Fibroblast of lung (primary cell): ENCODE measurements around the gene SOAT1. TPM values are rescaled to one million over a fixed set of nuclear protein-coding genes. Genes with fewer than 3 reads are reported as not detected.

ENCODE experiments used
- DNase-seq, 2 donors: peaks; one replicate each; pipeline versions ENCODE4 v3.0.0 to v3.0.0-alpha.2; 2010; ENCODE audit warnings: low read depth in 2 of 2
- H2AFZ ChIP-seq: 2 replicates; pipeline ENCODE4 v1.5.1; 2012; ENCODE audit warnings: low read length, control low read depth, inconsistent platforms
- H3K27ac ChIP-seq: 2 replicates; pipeline ENCODE4 v1.5.1; 2011; ENCODE audit warnings: low read length, control low read depth; ENCODE audit not compliant: insufficient read depth
- H3K27me3 ChIP-seq: 2 replicates; pipeline ENCODE4 v1.5.1; 2011; ENCODE audit warnings: mild to moderate bottlenecking, low read length; ENCODE audit not compliant: control insufficient read depth, insufficient read depth
- H3K36me3 ChIP-seq: 2 replicates; pipeline ENCODE4 v1.5.1; 2011; ENCODE audit warnings: low read length; ENCODE audit not compliant: control insufficient read depth, insufficient read depth
- H3K4me1 ChIP-seq: 2 replicates; pipeline ENCODE4 v1.5.1; 2011; ENCODE audit warnings: low read length; ENCODE audit not compliant: control insufficient read depth, insufficient read depth; ENCODE audit errors: extremely low read depth
- H3K4me2 ChIP-seq: 2 replicates; pipeline ENCODE4 v1.5.1; 2011; ENCODE audit warnings: low read length, control low read depth; ENCODE audit not compliant: insufficient read depth; ENCODE audit errors: extremely low read depth
- H3K4me3 ChIP-seq, 4 experiments: fragments of 200-600 bp in 1 of 4; sonication (generic) in 1 of 4; replicated peaks in 1 of 4; 2 replicates each; pipeline ENCODE4 v1.5.1; 2011 to 2016; ENCODE audit warnings: low read length in 4 of 4, low read depth in 3 of 4, mild to moderate bottlenecking in 3 of 4, control low read depth in 2 of 4, inconsistent platforms in 1 of 4, mixed read lengths in 1 of 4; ENCODE audit not compliant: insufficient read depth in 1 of 4; ENCODE audit errors: control extremely low read depth in 1 of 4
- H3K79me2 ChIP-seq: 2 replicates; pipeline ENCODE4 v1.5.1; 2012; ENCODE audit warnings: mild to moderate bottlenecking, low read length, inconsistent platforms; ENCODE audit not compliant: control insufficient read depth, insufficient read depth
- H3K9ac ChIP-seq: 2 replicates; pipeline ENCODE4 v1.5.1; 2011; ENCODE audit warnings: mild to moderate bottlenecking, low read length, control low read depth; ENCODE audit not compliant: insufficient read depth
- H3K9me3 ChIP-seq: 2 replicates; pipeline ENCODE4 v1.5.1; 2012; ENCODE audit warnings: low read depth, low read length; ENCODE audit not compliant: control insufficient read depth, insufficient read depth
- H4K20me1 ChIP-seq: 2 replicates; pipeline ENCODE4 v1.5.1; 2011; ENCODE audit warnings: low read length; ENCODE audit not compliant: control insufficient read depth, insufficient read depth; ENCODE audit errors: extremely low read depth
- EZH2 ChIP-seq: IDR thresholded peaks from 2 replicates; pipeline ENCODE4 v1.5.1; 2012; ENCODE audit warnings: low read length, control low read depth, mild to moderate bottlenecking; ENCODE audit errors: missing control alignments
- polyA plus RNA-seq, 2 donors: library from polyadenylated mRNA; depleted of rRNA in 1 of 2; stranded (reverse) in 1 of 2; unstranded in 1 of 2; fragments of >200 nt; gene quantifications; 2 replicates each; pipeline ENCODE4 v1.2.1, GENCODE V29; 2011 to 2012; ENCODE audit warnings: missing spikeins in 1 of 2
- total RNA-seq: library from RNA; depleted of rRNA; stranded (reverse); fragments of >200 nt; gene quantifications from 2 replicates; pipeline ENCODE4 v1.2.1, GENCODE V29; 2014
- TF ChIP-seq, protein P1 (sequence below), 2 donors: IDR thresholded peaks in 1 of 2; conservative IDR thresholded peaks in 1 of 2; 1 replicate in 1 of 2; 2 replicates in 1 of 2; pipeline ENCODE4 v1.5.1; 2011 to 2012; ENCODE audit warnings: low read length in 2 of 2, control low read depth in 1 of 2, inconsistent platforms in 1 of 2, low read depth in 1 of 2, mild to moderate bottlenecking in 1 of 2

Gene SOAT1
- total and polyA plus RNA-seq, 2 donors (not counting 1 experiment from before 2014, with no cell fraction given) = 50.5 to 64.1 TPM

DNA sequence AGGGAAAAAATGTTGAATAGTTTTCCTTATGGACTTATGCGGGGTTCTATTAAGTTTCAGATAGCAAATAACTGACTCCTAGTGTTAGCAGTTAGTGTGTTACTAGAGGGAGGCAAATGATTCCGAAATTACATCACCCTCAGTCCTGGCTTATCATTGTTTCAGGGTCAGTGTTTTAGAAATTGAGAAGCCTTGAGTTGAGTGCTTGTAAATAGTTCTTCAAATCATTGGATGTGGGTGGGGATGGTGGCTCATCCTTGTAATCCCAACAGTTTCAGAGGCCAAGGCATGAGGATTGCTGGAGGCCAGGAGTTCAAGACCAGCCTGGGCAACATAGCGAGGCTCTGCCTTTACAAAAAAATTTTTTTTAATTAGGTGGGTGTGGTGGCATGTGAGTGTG lies 21.3 kb downstream of the SOAT1 start:
- Histone ChIP-seq H4K20me1 (no peaks in the 10 kb centered on the region), H3K9ac (no peak overlapping the region), H3K9me3 (no peaks in the 10 kb centered on the region), H2AFZ (no peak overlapping the region), H3K4me2 (no peak overlapping the region), H3K4me1 (peaks cover 2% of the 10 kb centered on the region), H3K4me3 (no peak overlapping the region), H3K36me3 (peaks cover 1% of the 10 kb centered on the region), H3K79me2 (peaks cover 26% of the 10 kb centered on the region), H3K27ac (no peak overlapping the region), H3K27me3 (no peaks in the 10 kb centered on the region)
- no peak for TF ChIP-seq EZH2
- TF ChIP-seq, protein P1, sequence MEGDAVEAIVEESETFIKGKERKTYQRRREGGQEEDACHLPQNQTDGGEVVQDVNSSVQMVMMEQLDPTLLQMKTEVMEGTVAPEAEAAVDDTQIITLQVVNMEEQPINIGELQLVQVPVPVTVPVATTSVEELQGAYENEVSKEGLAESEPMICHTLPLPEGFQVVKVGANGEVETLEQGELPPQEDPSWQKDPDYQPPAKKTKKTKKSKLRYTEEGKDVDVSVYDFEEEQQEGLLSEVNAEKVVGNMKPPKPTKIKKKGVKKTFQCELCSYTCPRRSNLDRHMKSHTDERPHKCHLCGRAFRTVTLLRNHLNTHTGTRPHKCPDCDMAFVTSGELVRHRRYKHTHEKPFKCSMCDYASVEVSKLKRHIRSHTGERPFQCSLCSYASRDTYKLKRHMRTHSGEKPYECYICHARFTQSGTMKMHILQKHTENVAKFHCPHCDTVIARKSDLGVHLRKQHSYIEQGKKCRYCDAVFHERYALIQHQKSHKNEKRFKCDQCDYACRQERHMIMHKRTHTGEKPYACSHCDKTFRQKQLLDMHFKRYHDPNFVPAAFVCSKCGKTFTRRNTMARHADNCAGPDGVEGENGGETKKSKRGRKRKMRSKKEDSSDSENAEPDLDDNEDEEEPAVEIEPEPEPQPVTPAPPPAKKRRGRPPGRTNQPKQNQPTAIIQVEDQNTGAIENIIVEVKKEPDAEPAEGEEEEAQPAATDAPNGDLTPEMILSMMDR (conservative IDR thresholded peaks at IDR 0.05 in 1 of 2, IDR thresholded peaks at IDR 0.05 in 1 of 2; ENCODE audit: low read depth in 1 of 2, low read length in 2 of 2) = no peak
- peak in 1 of 2 donors; percentile 5 for DNase-seq

DNA sequence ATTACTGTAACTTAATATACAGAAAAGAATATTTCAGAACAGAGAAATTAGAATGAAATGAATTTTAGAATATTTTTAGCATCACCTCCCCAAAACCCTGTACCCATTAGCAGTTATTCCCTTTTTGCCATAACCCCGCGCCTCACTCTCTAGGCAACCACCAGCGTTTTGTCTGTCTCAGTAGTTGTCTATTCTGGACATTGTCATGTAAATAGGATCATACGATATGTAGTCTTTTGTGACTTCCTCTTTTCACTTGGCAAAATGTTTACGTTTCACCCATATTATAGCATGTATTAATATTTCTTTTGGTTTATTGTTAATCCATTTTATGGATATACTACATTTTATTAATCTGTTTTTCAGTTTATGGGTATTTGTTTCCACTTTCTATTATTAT lies 24.9 kb downstream of the SOAT1 start:
- no peak overlapping the region for H3K4me3 ChIP-seq
- H3K4me2 ChIP-seq = no peak overlapping the region
- no peaks in the 10 kb centered on the region for H3K4me1 ChIP-seq
- DNase-seq = no peak
- TF ChIP-seq EZH2 = no peak
- TF ChIP-seq, protein P1 (conservative IDR thresholded peaks at IDR 0.05 in 1 of 2, IDR thresholded peaks at IDR 0.05 in 1 of 2; ENCODE audit: low read depth in 1 of 2, low read length in 2 of 2) = no peak
- H3K27me3 ChIP-seq = no peaks in the 10 kb centered on the region
- H3K9ac ChIP-seq = no peak overlapping the region
- no peak overlapping the region for H3K27ac ChIP-seq
- no peak overlapping the region for H2AFZ ChIP-seq
- peaks cover 1% of the 10 kb centered on the region for H3K36me3 ChIP-seq
- H3K9me3 ChIP-seq = no peaks in the 10 kb centered on the region
- peaks cover 18% of the 10 kb centered on the region for H3K79me2 ChIP-seq
- no peaks in the 10 kb centered on the region for H4K20me1 ChIP-seq

DNA sequence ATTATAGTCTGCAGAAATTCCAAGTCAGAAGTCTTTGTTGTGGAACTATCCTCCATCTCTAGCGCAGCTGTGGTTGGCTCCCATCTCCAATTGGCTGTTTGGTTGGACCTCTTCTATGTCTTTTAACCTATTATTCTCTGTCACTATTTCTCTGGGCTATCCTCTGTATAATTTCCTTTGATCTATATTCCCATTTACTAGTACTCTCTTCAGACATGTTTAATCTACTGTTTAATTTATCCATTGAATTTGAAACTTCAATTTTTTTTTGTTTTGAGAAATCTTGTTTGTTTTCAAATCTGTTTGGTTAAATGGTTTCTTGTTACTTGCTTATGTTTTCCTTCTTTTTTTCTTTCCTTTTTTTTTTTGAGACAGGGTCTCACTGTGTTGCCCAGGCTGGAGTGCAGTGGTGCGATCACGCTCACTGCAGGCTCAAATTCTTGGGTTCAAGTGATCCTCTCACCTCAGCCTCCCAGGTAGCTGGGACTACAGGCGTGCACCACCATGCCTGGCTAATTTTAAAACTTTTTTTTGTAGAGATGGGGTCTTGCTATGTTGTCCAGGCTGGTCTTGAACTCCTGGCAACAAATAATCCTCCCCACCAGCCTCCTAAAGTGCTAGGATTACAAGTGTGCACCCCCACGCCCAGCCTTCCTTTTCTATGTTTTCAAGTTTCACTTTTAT lies 28.1 kb downstream of the SOAT1 start:
- DNase-seq = no peak
- H3K27me3 ChIP-seq = no peaks in the 10 kb centered on the region

More for the DNA sequence above, 28.1 kb downstream of the SOAT1 start:
- TF ChIP-seq, protein P1 (conservative IDR thresholded peaks at IDR 0.05 in 1 of 2, IDR thresholded peaks at IDR 0.05 in 1 of 2; ENCODE audit: low read depth in 1 of 2, low read length in 2 of 2) = no peak
- no peak for TF ChIP-seq EZH2
- H3K4me2 ChIP-seq = no peak overlapping the region
- no peak overlapping the region for H2AFZ ChIP-seq
- no peaks in the 10 kb centered on the region for H3K4me1 ChIP-seq
- H3K4me3 ChIP-seq = no peak overlapping the region
- H4K20me1 ChIP-seq = no peaks in the 10 kb centered on the region
- H3K79me2 ChIP-seq = peaks cover 11% of the 10 kb centered on the region
- H3K27ac ChIP-seq = no peak overlapping the region
- no peaks in the 10 kb centered on the region for H3K9me3 ChIP-seq
- peaks cover 1% of the 10 kb centered on the region for H3K36me3 ChIP-seq
- H3K9ac ChIP-seq = no peak overlapping the region
